Neural progenitor cell (in vitro differentiated cells): Measurements from ENCODE around the gene HTT. TPM values are rescaled to one million over a fixed set of nuclear protein-coding genes. Genes with fewer than 3 reads are reported as not detected.

Experiments used
- DNase-seq: peaks from one replicate; pipeline ENCODE4 v3.0.0-alpha.2; 2016; ENCODE audit warnings: low spot score
- H2AFZ ChIP-seq: fragments of 200-600 bp; sonication (generic); replicated peaks from 2 replicates; pipeline ENCODE4 v1.6.1; 2016; ENCODE audit warnings: antibody characterized with exemption
- H3F3A ChIP-seq: fragments of 200-600 bp; sonication (generic); 2 replicates; pipeline ENCODE4 v1.6.1; 2016; ENCODE audit warnings: antibody characterized with exemption, low read depth
- H3K27ac ChIP-seq: fragments of 200-600 bp; sonication (generic); 2 replicates; pipeline ENCODE4 v1.5.1; 2016; ENCODE audit warnings: mild to moderate bottlenecking
- H3K27me3 ChIP-seq: fragments of 200-600 bp; sonication (generic); 2 replicates; pipeline ENCODE4 v1.6.1; 2016; ENCODE audit warnings: mild to moderate bottlenecking, moderate library complexity
- H3K36me3 ChIP-seq: fragments of 200-600 bp; sonication (generic); 2 replicates; pipeline ENCODE4 v1.5.1; 2016
- H3K4me1 ChIP-seq: fragments of 200-600 bp; sonication (generic); 2 replicates; pipeline ENCODE4 v1.6.1; 2016; ENCODE audit warnings: mixed run types
- H3K4me2 ChIP-seq: fragments of 200-600 bp; sonication (generic); 2 replicates; pipeline ENCODE4 v1.6.1; 2016
- H3K4me3 ChIP-seq: fragments of 200-600 bp; sonication (generic); 2 replicates; pipeline ENCODE4 v1.5.1; 2016
- H3K79me2 ChIP-seq: fragments of 200-600 bp; sonication (generic); 2 replicates; pipeline ENCODE4 v1.6.1; 2016; ENCODE audit warnings: low read depth
- H3K9ac ChIP-seq: fragments of 200-600 bp; sonication (generic); 2 replicates; pipeline ENCODE4 v1.6.1; 2016
- H3K9me3 ChIP-seq: fragments of 200-600 bp; sonication (generic); 2 replicates; pipeline ENCODE4 v1.5.1; 2016; ENCODE audit warnings: low read depth
- H4K20me1 ChIP-seq: fragments of 200-600 bp; sonication (generic); 2 replicates; pipeline ENCODE4 v1.6.1; 2016; ENCODE audit warnings: low read depth
- H3K27ac Mint-ChIP-seq: 3 replicates; pipeline ENCODE4 v1.8.0; 2021; ENCODE audit warnings: mixed read lengths
- H3K27me3 Mint-ChIP-seq: 2 replicates; pipeline ENCODE4 v1.8.0; 2022; ENCODE audit warnings: low read depth, mild to moderate bottlenecking, inconsistent platforms, moderate library complexity, mixed read lengths; ENCODE audit not compliant: insufficient read depth
- H3K36me3 Mint-ChIP-seq: 3 replicates; pipeline ENCODE4 v1.8.0; 2021; ENCODE audit warnings: mixed read lengths
- H3K4me1 Mint-ChIP-seq: 3 replicates; pipeline ENCODE4 v1.8.0; 2021; ENCODE audit warnings: mixed read lengths
- H3K4me3 Mint-ChIP-seq: 3 replicates; pipeline ENCODE4 v1.8.0; 2021; ENCODE audit warnings: mild to moderate bottlenecking, moderate library complexity, mixed read lengths
- H3K9me3 Mint-ChIP-seq: 3 replicates; pipeline ENCODE4 v1.8.0; 2020; ENCODE audit warnings: mixed read lengths
- EZH2 ChIP-seq: fragments of 200-600 bp; sonication (generic); IDR thresholded peaks from 2 replicates; pipeline ENCODE4 v1.6.1; 2017; ENCODE audit warnings: antibody characterized with exemption, mild to moderate bottlenecking, moderate library complexity
- EZH2phosphoT487 ChIP-seq: fragments of 200-600 bp; sonication (generic); IDR thresholded peaks from 2 replicates; pipeline ENCODE4 v1.6.1; 2017; ENCODE audit warnings: antibody characterized with exemption
- total RNA-seq: library from RNA; depleted of rRNA; stranded (reverse); fragments of >200 nt; gene quantifications from 2 replicates; pipeline ENCODE4 v1.2.3, GENCODE V29; 2015; ENCODE audit warnings: low replicate concordance
- TF ChIP-seq, protein P1 (sequence below): fragments of 200-600 bp; sonication (generic); IDR thresholded peaks from 2 replicates; pipeline ENCODE4 v1.5.1; 2017; ENCODE audit warnings: antibody characterized with exemption, mild to moderate bottlenecking

HTT gene
- total RNA-seq, 1 donor from 2014 or later, result 38.9 TPM

DNA sequence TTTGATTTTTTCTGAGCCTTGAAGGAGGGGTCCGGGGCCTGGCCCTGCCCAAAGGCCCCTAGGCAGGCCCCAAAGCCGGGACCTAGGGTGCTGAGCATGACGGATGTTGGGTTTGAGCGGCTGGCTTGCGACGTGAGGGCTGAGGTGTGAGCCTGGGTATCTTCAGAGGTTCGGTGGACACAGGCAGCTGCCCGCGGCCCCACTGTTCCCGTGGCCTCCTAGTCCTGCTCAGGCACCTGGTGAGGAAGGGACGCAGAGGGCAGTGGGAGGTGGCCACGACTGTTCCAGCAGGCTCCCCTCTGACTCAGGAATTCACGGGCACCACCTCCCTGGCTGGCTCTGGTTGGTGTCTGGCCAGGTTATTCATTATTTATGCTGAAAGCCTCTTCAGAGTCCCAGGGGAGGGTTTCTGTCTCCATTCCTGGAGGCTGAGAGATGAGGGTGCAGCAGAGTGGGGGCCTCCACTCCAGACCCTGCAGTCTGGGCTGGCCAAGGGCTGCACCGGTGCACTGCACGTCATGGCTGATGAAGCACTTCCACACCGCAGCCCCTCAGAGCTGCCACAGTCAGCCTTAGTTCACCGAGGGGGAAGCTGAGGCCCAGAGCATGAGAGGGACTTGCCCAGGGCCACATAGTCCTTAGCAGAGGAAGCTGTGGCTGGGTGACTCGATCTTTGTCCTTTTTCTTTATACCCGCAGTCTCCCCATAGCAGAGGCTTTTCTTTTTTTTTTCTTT is 176.6 kb downstream of the HTT start:
- Histone ChIP-seq H3K27me3 (no peaks in the 10 kb centered on the region), H3K9me3 (no peaks in the 10 kb centered on the region), H3K4me1 (no peaks in the 10 kb centered on the region), H3K27ac (no peak overlapping the region), H3K4me2 (no peak overlapping the region), H4K20me1 (no peaks in the 10 kb centered on the region), H3F3A (no peaks in the 10 kb centered on the region), H3K79me2 (no peaks in the 10 kb centered on the region), H3K9ac (no peak overlapping the region), H3K36me3 (no peaks in the 10 kb centered on the region), H2AFZ (no peak overlapping the region), H3K4me3 (no peak overlapping the region)
- Mint-ChIP-seq H3K9me3 (no peaks in the 10 kb centered on the region), H3K4me1 (peaks cover 6% of the 10 kb centered on the region), H3K27me3 (no peaks in the 10 kb centered on the region), H3K27ac (no peak overlapping the region), H3K4me3 (no peak overlapping the region), H3K36me3 (no peaks in the 10 kb centered on the region)
- TF ChIP-seq, protein P1, sequence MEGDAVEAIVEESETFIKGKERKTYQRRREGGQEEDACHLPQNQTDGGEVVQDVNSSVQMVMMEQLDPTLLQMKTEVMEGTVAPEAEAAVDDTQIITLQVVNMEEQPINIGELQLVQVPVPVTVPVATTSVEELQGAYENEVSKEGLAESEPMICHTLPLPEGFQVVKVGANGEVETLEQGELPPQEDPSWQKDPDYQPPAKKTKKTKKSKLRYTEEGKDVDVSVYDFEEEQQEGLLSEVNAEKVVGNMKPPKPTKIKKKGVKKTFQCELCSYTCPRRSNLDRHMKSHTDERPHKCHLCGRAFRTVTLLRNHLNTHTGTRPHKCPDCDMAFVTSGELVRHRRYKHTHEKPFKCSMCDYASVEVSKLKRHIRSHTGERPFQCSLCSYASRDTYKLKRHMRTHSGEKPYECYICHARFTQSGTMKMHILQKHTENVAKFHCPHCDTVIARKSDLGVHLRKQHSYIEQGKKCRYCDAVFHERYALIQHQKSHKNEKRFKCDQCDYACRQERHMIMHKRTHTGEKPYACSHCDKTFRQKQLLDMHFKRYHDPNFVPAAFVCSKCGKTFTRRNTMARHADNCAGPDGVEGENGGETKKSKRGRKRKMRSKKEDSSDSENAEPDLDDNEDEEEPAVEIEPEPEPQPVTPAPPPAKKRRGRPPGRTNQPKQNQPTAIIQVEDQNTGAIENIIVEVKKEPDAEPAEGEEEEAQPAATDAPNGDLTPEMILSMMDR, result no peak
- DNase-seq, result no peak

DNA sequence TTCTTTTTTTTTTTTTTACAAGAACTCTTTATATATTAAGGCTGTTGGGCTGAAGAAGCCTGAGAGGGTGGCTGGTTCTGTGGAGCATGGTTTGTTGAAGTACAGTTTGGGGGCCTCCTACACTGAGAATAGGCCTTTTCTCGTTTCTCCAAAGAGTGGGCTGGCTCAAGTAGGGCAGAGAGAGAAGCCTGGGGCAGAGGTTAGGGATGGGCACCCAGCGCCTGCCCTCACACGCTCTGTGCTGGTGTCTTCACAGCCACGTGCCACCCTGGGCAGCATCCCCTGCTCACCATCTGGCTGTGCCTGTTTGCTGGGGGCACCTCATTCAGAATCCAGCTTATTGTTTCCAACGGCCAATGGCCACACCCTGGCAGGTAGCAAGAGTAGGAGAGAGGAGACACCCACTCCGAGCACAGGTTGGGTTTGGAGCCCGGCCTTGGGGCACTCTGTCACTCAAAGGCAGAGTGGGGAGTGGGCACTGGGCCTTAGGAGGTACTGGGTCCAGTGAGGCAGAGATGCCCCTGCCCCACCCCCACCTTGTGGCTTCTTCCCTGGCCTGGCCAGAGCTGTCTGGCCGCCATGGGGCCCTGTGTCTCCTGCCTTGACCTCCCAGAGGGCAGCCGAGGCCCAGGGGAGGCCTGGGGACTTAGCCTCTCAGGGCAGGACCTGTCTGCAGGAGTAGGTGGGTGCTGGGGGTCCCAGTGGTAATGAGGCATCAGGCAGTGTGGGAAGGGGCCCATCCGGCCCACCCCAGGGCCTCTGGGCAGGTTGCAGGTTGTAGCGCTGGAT is 177.4 kb downstream of the HTT start:
- H3K9ac ChIP-seq, result no peak overlapping the region
- no peaks in the 10 kb centered on the region for H3F3A ChIP-seq
- peaks cover 6% of the 10 kb centered on the region for H3K4me1 Mint-ChIP-seq
- no peaks in the 10 kb centered on the region for H3K79me2 ChIP-seq
- DNase-seq, result no peak
- H3K27ac ChIP-seq, result no peak overlapping the region
- no peaks in the 10 kb centered on the region for H4K20me1 ChIP-seq
- no peak overlapping the region for H3K4me2 ChIP-seq
- H3K4me3 ChIP-seq, result no peak overlapping the region
- no peak overlapping the region for H3K27ac Mint-ChIP-seq
- H3K9me3 ChIP-seq, result no peaks in the 10 kb centered on the region
- no peaks in the 10 kb centered on the region for H3K4me1 ChIP-seq
- H3K27me3 ChIP-seq, result no peaks in the 10 kb centered on the region
- H3K36me3 ChIP-seq, result no peaks in the 10 kb centered on the region
- no peak overlapping the region for H2AFZ ChIP-seq
- H3K4me3 Mint-ChIP-seq, result no peak overlapping the region
- no peaks in the 10 kb centered on the region for H3K27me3 Mint-ChIP-seq
- no peaks in the 10 kb centered on the region for H3K9me3 Mint-ChIP-seq
- TF ChIP-seq, protein P1, result no peak
- TF ChIP-seq EZH2phosphoT487, result no peak
- no peak for TF ChIP-seq EZH2
- no peaks in the 10 kb centered on the region for H3K36me3 Mint-ChIP-seq

DNA sequence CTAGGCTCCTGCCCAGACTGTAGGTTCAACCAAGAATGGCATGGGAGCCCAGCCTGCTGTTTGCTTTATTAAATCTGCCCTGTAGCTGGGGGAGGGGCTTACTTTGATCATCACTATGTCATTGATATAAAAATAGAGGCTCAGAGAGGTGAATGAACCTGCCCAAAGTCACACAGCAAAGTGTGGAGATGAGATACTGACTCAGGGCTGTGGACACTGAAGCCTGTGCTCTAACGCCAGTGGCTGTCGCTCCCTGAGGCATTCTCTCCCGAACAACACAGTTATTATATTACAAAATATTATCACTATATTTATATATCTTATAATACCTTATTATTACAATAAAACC is 178.0 kb downstream of the HTT start:
- Histone ChIP-seq H3K27me3 (no peaks in the 10 kb centered on the region), H3K4me1 (no peaks in the 10 kb centered on the region), H3K9ac (no peak overlapping the region), H3F3A (no peaks in the 10 kb centered on the region), H2AFZ (no peak overlapping the region), H4K20me1 (no peaks in the 10 kb centered on the region), H3K4me3 (no peak overlapping the region), H3K27ac (no peak overlapping the region), H3K36me3 (no peaks in the 10 kb centered on the region), H3K4me2 (no peak overlapping the region), H3K9me3 (no peaks in the 10 kb centered on the region), H3K79me2 (no peaks in the 10 kb centered on the region)
- Mint-ChIP-seq H3K27ac (no peak overlapping the region), H3K4me1 (peaks cover 6% of the 10 kb centered on the region), H3K27me3 (no peaks in the 10 kb centered on the region), H3K36me3 (no peaks in the 10 kb centered on the region), H3K4me3 (no peak overlapping the region), H3K9me3 (no peaks in the 10 kb centered on the region)
- DNase-seq, result no peak
- TF ChIP-seq EZH2, result no peak
- TF ChIP-seq, protein P1, result no peak
- TF ChIP-seq EZH2phosphoT487, result no peak
